ENCODE measurements around the gene GALNT6. TPM values are rescaled to one million over a fixed set of nuclear protein-coding genes. Genes with fewer than 3 reads are reported as not detected.

The GALNT6 gene
- total RNA-seq, 1 experiment from 2014 or later: 73.0 TPM

- H4K20me1 ChIP-seq (ENCODE audit: insufficient read depth): no peaks in the 10 kb centered on the region
- POLR2A ChIA-PET (ENCODE audit: unreplicated experiment): no interaction called here
- CTCF ChIA-PET: no interaction called here
Observed at GRCh38 chr12:51328587-51328986, 62.6 kb downstream of the GALNT6 start.

DNA sequence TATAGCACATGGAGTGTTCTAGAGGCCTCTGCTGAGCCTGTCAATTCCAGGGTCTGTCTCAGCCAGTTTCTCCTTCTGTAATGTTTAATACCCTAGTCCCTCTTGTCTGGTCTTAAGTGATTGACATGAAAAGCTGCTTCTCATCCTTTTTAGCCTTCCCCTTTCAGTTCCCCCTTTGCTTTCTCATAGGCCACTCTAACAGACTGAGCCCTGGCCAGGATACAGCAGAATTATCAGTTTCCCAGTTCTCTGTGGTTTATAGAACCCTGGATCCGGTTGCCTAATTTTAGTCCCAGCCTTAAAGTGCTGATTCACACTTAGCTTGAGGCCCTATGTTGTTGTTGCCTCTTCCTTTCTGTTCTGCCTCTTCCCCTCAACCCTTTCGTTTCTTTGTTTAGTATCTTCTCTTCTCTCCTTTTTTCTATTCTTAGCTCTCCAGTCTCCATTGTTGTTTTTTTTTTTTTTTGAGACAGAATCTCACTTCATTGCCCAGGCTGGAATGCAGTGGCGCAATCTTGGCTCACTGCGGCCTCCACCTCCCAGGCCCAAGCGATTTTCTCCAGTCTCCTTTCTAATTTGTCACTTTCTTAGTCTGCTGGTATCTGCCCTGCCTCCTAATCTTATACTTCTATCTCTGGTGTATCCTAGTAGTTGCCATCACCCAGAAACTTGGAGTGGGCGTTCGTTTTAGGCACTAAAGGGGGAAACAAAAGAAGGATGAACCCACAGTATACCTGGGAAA lies 64.3 kb downstream of the GALNT6 start:
- Histone ChIP-seq H3K36me3 (ENCODE audit: low read depth) (no peaks in the 10 kb centered on the region), H3K9me3 (ENCODE audit: insufficient read depth, low read depth) (no peaks in the 10 kb centered on the region), H3K79me2 (ENCODE audit: low read depth) (no peaks in the 10 kb centered on the region), H4K20me1 (ENCODE audit: insufficient read depth) (no peaks in the 10 kb centered on the region), H3K27me3 (ENCODE audit: insufficient read depth, low read depth) (no peaks in the 10 kb centered on the region), H3K4me1 (replicated peaks; ENCODE audit: insufficient read depth) (peaks cover 54% of the 10 kb centered on the region), H3K27ac (peak overlapping the region; percentile 72), H3K4me2 (peak overlapping the region; percentile 51), H3F3A (ENCODE audit: insufficient read depth, low read depth) (peaks cover 47% of the 10 kb centered on the region), H3K9me2 (ENCODE audit: insufficient read depth) (no peaks in the 10 kb centered on the region), H3K4me3 (no peak overlapping the region), H2AFZ (peak overlapping the region; percentile 71; the same call in 1 of the 2 replicates)
- BruUV-seq (replicated peaks): no TSS peak
- POLR2A ChIA-PET (ENCODE audit: unreplicated experiment): interaction anchor here (0.6 to 0.7 kb wide), 4 partner anchors 8 to 1611 kb away, joined by 3 to 10 read pairs (median 4); no protein-coding TSS in a partner anchor
- intact Hi-C loops (cut with micrococcal nuclease; ENCODE audit: unreplicated experiment): loop anchor here (5.0 kb wide), 1 partner anchor 55 kb away; the partner anchor contains the start of gene SMAGP
- TF ChIP-seq CTCF (conservative IDR thresholded peaks at IDR 0.05) (no peak), EZH2 (IDR thresholded peaks at IDR 0.05; ENCODE audit: low read depth) (no peak)
- CTCF ChIA-PET: interaction anchor here (0.6 to 0.7 kb wide), 2 partner anchors 13 to 56 kb away, joined by 4 to 11 read pairs; no protein-coding TSS in a partner anchor
- peak; percentile 53 for DNase-seq

More at GRCh38 chr12:51328587-51328986, 62.6 kb downstream of the GALNT6 start:
- Histone ChIP-seq H3K36me3 (ENCODE audit: low read depth) (no peaks in the 10 kb centered on the region), H3K9me2 (ENCODE audit: insufficient read depth) (no peaks in the 10 kb centered on the region), H3K4me3 (no peak overlapping the region), H2AFZ (no peak overlapping the region), H3K9me3 (ENCODE audit: insufficient read depth, low read depth) (no peaks in the 10 kb centered on the region), H3K4me2 (no peak overlapping the region), H3K79me2 (ENCODE audit: low read depth) (no peaks in the 10 kb centered on the region), H3K4me1 (replicated peaks; ENCODE audit: insufficient read depth) (peaks cover 44% of the 10 kb centered on the region), H3F3A (ENCODE audit: insufficient read depth, low read depth) (peaks cover 42% of the 10 kb centered on the region), H3K27ac (no peak overlapping the region), H3K27me3 (ENCODE audit: insufficient read depth, low read depth) (no peaks in the 10 kb centered on the region)
- BruUV-seq (replicated peaks): no TSS peak
- DNase-seq: no peak
- intact Hi-C loops (cut with micrococcal nuclease; ENCODE audit: unreplicated experiment): loop anchor here (5.0 kb wide), 1 partner anchor 56 kb away; the partner anchor contains the start of gene SMAGP
- TF ChIP-seq CTCF (conservative IDR thresholded peaks at IDR 0.05): no peak
- TF ChIP-seq EZH2 (IDR thresholded peaks at IDR 0.05; ENCODE audit: low read depth): no peak

- BruUV-seq (replicated peaks): no TSS peak
- DNase-seq: peak in 1 of 2 experiments; percentile 80
- ChIA-PET POLR2A (ENCODE audit: unreplicated experiment) (interaction anchor here (0.6 kb wide), 1 partner anchor 338 kb away, joined by 4 read pairs; no protein-coding TSS in a partner anchor), CTCF (no interaction called here)
- Histone ChIP-seq H2AFZ (no peak overlapping the region), H4K20me1 (ENCODE audit: insufficient read depth) (no peaks in the 10 kb centered on the region), H3K4me1 (replicated peaks; ENCODE audit: insufficient read depth) (peaks cover 73% of the 10 kb centered on the region), H3K4me3 (no peak overlapping the region), H3K27ac (peak overlapping the region; percentile 44), H3F3A (ENCODE audit: insufficient read depth, low read depth) (peaks cover 57% of the 10 kb centered on the region), H3K9me2 (ENCODE audit: insufficient read depth) (no peaks in the 10 kb centered on the region), H3K27me3 (ENCODE audit: insufficient read depth, low read depth) (no peaks in the 10 kb centered on the region), H3K9me3 (ENCODE audit: insufficient read depth, low read depth) (no peaks in the 10 kb centered on the region), H3K79me2 (ENCODE audit: low read depth) (no peaks in the 10 kb centered on the region), H3K4me2 (peak overlapping the region; percentile 25), H3K36me3 (ENCODE audit: low read depth) (no peaks in the 10 kb centered on the region)
- intact Hi-C loops (cut with micrococcal nuclease; ENCODE audit: unreplicated experiment): loop anchor here (5.0 kb wide), 1 partner anchor 53 kb away; the partner anchor contains the start of gene SMAGP
- TF ChIP-seq CTCF (conservative IDR thresholded peaks at IDR 0.05) (no peak), EZH2 (IDR thresholded peaks at IDR 0.05; ENCODE audit: low read depth) (no peak)
Observed at GRCh38 chr12:51324953-51325352, 66.3 kb downstream of the GALNT6 start.

Measured in PC-9 (cell line).